Muscle of leg (tissue), 11 donors: ENCODE results near the gene KMO. TPM values are rescaled to one million over a fixed set of nuclear protein-coding genes. Genes with fewer than 3 reads are reported as not detected.

Source experiments
- DNase-seq: peaks from one replicate; pipeline ENCODE4 v3.0.0; 2013
- H3K27ac ChIP-seq: one replicate; pipeline ENCODE4 v1.5.1; 2013; ENCODE audit warnings: mild to moderate bottlenecking, low read length, control low read depth
- H3K27me3 ChIP-seq: one replicate; pipeline ENCODE4 v1.6.1; 2013; ENCODE audit warnings: low read length; ENCODE audit not compliant: control insufficient read depth, insufficient read depth
- H3K36me3 ChIP-seq: one replicate; pipeline ENCODE4 v1.6.1; 2013; ENCODE audit warnings: low read length; ENCODE audit not compliant: control insufficient read depth, insufficient read depth
- H3K4me1 ChIP-seq: one replicate; pipeline ENCODE4 v1.6.1; 2013; ENCODE audit warnings: low read length; ENCODE audit not compliant: control insufficient read depth, insufficient read depth
- H3K4me3 ChIP-seq: one replicate; pipeline ENCODE4 v1.5.1; 2013; ENCODE audit warnings: low read length, control low read depth
- H3K9me3 ChIP-seq: replicated peaks from 2 replicates; pipeline ENCODE4 v1.6.1; 2013; ENCODE audit warnings: low read depth, low read length; ENCODE audit not compliant: control insufficient read depth
- WGBS: methylation state at CpG from one replicate; pipeline ENCODE4 v1.1.5; 2013; ENCODE audit warnings: missing lambda C conversion rate; ENCODE audit not compliant: insufficient coverage; 5-methylcytosine and 5-hydroxymethylcytosine counted together
- polyA plus RNA-seq, 8 donors: library from polyadenylated mRNA; unstranded; fragments of 120-200 nt; gene quantifications; one replicate each; pipeline versions ENCODE4 v1.2.1 to v1.2.3, GENCODE V29; 2013; ENCODE audit warnings: inconsistent platforms in 1 of 8, low replicate concordance in 1 of 8; ENCODE audit not compliant: insufficient read length in 8 of 8, insufficient read depth in 1 of 8
- total RNA-seq: library from RNA; stranded (reverse); fragments of 120-200 nt; gene quantifications from one replicate; pipeline ENCODE4 v1.2.4, GENCODE V29; 2013

The KMO gene
- total and polyA plus RNA-seq, 9 donors = 0.11 to 0.53 (median 0.23) TPM

GRCh38 chr1:241645199-241645598 lies 113.0 kb downstream of the KMO start:
- no CpG with 5 or more reads among the region's 4 CpGs for WGBS

More at GRCh38 chr1:241645199-241645598, 113.0 kb downstream of the KMO start:
- peaks cover 3% of the 10 kb centered on the region for H3K9me3 ChIP-seq
- H3K4me1 ChIP-seq = peaks cover 5% of the 10 kb centered on the region
- no peaks in the 10 kb centered on the region for H3K27me3 ChIP-seq
- no peak for DNase-seq
- no peaks in the 10 kb centered on the region for H3K36me3 ChIP-seq
- H3K4me3 ChIP-seq = no peak overlapping the region
- no peak overlapping the region for H3K27ac ChIP-seq

Other genes with a start within 250 kb of the KMO start
- 0.13 TPM for gene RGS7, start 175.2 kb upstream of the KMO start, total RNA-seq
- gene RGS7, start 175.2 kb upstream of the KMO start, polyA plus RNA-seq = under 1 TPM in 3 of 8 donors, not detected in 5; 0.05 to 0.25 (median 0.07) TPM
- gene FH, start 12.6 kb upstream of the KMO start, total RNA-seq = 53.8 TPM
- gene FH, start 12.6 kb upstream of the KMO start, polyA plus RNA-seq = 10 to 100 TPM; 60.5 to 72.1 (median 64.6) TPM
- 11.8 TPM for gene CHML, start 108.0 kb downstream of the KMO start, total RNA-seq
- gene CHML, start 108.0 kb downstream of the KMO start, polyA plus RNA-seq = 10 to 100 TPM in 7 of 8 donors, 1 to 10 TPM in 1; 6.5 to 16.7 (median 11.7) TPM
- gene OPN3, start 108.0 kb downstream of the KMO start, total RNA-seq = 13.6 TPM
- 10 to 100 TPM; 14.0 to 27.9 (median 20.0) TPM for gene OPN3, start 108.0 kb downstream of the KMO start, polyA plus RNA-seq
- gene WDR64, start 119.9 kb downstream of the KMO start, total RNA-seq = 0.04 TPM
- gene WDR64, start 119.9 kb downstream of the KMO start, polyA plus RNA-seq = under 1 TPM in 6 of 8 donors, not detected in 2; 0.06 to 0.30 (median 0.16) TPM